H1 (cell line): Measurements from ENCODE around the gene MAN1C1.
A peak's percentile ranks its signal among the peaks of the same experiment; 100 is the strongest.

Experiments
- CTCF ChIP-seq, 3 experiments: IDR thresholded peaks; 1 replicate in 2 of 3; 2 replicates in 1 of 3; pipeline versions ENCODE4 v1.5.1 to v1.6.1; 2011; ENCODE audit warnings: low read length in 3 of 3, mild to moderate bottlenecking in 3 of 3, inconsistent platforms in 2 of 3, low read depth in 1 of 3, moderate library complexity in 1 of 3; ENCODE audit not compliant: insufficient read depth in 1 of 3; ENCODE audit errors: control extremely low read depth in 1 of 3
- MAX ChIP-seq: IDR thresholded peaks from 2 replicates; pipeline ENCODE4 v1.6.1; 2012; ENCODE audit warnings: inconsistent platforms
- SRF ChIP-seq: IDR thresholded peaks from 2 replicates; pipeline ENCODE4 v1.6.1; 2011; ENCODE audit warnings: mild to moderate bottlenecking, low read depth, low read length, moderate library complexity

- TF ChIP-seq SRF (no peak), CTCF (IDR thresholded peaks at IDR 0.05; ENCODE audit: control extremely low read depth in 1 of 3, insufficient read depth in 1 of 3, low read depth in 1 of 3, low read length in 3 of 3) (no peak), MAX (peak; percentile 44)
Measured at GRCh38 chr1:25819491-25820246, 203.1 kb downstream of the MAN1C1 start, which contains the start of gene MTFR1L.
